HG02571 (cell line): Measurements from ENCODE around the gene IZUMO2.
"Not testable (repeated sequence)": the region's sequence is repeated elsewhere in the genome, so short reads cannot be mapped to it uniquely, and the experiment has no call there.

Source experiments
- ATAC-seq: cut with Tn5 transposase; IDR thresholded peaks from one replicate; pipeline ENCODE4 v1.9.1; 2021; ENCODE audit warnings: mild to moderate bottlenecking, moderate library complexity; ENCODE audit not compliant: unreplicated experiment

Gene IZUMO2

DNA sequence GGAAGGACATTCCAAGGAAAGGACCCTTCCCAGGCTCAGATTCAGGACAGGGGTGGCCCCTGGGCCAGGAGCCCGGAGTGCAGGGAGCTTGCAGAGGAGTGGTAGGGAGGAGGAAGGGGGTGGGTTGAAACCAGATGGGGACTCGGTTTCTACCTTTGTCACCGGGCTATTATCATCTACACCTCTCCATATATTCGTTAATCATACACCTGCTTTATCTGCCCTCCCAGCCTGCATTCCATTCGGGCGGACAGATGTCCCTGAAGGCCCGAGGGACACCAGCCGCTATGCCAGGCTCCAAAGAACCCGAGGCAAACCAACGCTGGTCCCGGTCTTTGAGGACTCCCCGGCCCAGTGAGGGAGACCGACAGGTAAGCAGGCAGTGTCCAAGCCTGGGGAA lies 24.9 kb upstream of the IZUMO2 start:
- no peak for ATAC-seq

DNA sequence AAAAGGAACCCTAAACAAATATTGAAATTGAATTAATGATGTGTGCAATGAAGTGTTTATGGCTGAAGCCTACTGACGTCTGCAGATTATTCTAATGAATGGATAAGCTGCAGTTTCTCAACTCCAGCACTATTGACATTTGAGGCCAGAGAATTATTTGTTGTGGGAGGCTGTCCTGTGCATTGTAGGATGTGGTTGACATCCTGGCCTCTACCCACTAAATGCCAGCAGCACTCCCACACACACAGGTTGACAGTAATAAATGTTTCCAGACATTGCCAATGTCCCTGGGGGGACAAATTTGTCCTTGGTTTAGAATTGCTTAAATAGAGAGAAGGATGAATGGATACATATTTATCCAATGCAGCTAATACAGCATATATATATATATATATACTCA lies 21.1 kb upstream of the IZUMO2 start:
- no peak for ATAC-seq

DNA sequence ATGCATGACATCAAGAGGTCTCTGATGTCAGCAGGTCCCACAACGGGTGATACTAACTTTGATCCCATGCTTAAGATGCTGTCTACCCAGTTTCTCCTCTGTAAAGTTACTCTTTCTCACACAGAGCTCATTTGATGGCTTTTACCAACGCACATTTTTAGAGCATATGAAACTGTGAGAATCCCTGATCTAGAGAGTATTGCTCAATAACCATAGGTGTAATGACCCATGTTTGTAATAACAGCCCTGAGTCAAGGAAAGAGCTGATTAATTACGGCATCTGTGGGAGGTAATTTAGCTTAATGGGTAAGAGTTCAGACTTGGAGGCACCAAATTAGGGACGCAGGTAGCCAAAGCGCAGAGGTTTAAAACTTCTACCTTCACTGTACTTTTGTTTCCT lies 18.0 kb upstream of the IZUMO2 start:
- no peak for ATAC-seq

DNA sequence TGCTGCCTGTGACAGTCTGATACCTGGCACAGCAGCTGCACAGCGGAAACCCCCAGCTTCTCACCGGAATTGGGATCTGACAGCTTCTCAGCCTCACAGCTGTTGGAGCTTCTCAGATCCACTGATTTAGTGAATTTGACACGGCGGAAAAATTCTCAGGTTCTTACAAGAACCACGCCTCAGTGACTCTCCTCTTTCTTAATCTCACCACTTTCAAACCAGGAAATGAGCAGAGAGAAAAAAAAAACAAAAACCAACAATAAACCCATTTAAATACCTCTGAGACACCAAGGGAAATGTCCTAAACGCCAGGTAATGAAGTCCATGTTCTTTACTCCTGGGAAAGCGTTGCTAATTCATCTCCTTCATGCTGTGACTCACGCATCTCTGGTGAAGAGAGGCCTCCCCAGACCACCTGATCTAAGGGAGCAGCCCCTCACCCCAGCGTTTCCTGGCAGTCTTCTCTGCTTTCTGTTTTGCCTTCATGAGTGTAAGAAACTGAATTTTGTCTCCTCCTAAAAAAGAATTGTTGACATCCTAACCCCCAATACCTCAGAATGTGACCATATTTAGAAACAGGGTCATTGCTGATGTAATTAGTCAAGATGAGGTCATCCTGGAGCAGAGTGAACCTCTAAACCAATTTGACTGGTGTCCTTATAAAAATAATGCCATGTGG lies 15.9 kb upstream of the IZUMO2 start:
- no peak for ATAC-seq

DNA sequence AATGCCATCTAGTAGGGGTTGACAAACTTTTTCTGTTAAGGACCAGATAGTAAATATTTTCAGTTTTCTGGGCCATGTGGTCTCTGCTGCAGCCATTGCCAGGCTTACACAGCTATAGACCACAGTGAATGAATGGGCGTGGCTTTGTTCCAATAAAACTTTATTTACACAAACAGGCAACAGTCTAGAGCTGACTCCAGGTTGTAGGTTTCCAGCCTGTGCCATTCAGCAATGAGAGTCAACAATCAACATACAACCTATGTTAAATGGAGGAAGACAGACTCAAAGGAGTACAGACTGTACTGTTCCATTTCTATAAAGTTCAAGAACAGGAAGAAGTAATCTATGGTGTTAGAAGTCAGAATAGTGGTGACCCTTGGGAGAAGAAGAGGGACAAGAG lies 15.2 kb upstream of the IZUMO2 start:
- no peak for ATAC-seq

DNA sequence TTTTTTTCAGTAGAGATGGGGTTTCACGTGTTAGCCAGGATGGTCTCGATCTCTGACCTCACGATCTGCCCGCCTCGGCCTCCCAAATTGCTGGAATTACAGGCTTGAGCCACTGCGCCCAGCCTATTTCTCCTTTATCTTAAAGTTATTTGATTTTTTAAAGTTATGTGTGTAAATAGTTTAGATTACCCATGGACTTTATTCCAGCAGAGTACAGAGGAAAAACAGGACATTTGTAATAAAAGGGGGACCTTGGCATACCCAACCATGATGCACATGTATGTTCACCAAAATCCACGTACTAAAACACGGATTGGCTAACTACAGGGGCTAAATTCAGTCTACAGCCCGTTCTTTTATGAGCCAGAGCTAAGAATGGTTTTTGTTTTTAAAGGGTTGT lies 13.7 kb upstream of the IZUMO2 start:
- ATAC-seq, result no peak

DNA sequence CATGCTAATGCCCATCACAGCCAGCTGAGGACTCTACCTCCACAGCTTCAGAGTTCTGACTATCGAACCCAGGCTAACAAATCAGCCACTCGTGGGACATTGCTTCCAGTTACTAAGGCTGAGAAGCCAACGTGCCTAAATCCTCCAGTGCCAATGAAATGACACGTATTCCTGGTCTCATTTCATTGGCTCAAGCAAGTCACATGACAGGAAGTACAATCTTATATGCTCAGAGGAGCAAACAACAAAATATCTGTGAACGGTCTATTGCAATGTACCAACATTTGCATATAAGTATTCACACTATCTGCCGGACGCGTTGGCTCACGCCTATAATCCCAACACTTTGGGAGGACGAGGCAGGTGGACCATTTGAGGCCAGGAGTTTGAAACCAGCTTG lies 12.8 kb upstream of the IZUMO2 start:
- no peak for ATAC-seq

DNA sequence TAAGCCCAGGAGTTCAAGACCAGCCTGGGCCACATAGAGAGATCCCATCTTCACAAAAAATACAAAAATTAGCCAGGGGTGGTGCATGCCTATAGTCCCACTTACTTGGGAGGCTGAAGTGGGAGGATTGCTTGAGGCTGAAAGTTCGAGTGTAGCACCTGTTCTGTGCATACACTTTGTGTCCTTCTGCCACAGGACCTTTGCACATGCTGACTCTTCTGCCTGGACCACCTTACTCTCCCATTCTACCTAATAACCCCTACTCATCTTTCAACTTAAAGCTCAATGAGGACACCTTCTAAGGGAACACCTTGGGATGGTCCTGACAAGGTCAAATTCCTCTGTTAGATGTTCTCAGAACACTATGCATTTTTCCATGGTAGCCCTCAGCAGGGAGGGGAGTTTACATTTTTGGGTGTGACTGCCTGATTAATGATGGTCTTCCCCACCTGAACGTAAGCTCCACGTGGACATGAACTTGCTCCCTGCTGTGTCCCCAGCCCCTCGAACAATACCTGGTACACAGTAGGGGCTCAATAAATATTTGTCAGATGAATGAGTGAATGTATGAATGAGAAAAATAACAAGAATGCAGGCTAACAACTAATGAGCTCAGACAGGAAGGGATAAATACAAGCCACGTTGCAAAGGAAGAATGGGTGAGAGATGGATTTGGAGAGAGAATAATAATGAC lies 11.2 kb upstream of the IZUMO2 start:
- ATAC-seq, result no peak

DNA sequence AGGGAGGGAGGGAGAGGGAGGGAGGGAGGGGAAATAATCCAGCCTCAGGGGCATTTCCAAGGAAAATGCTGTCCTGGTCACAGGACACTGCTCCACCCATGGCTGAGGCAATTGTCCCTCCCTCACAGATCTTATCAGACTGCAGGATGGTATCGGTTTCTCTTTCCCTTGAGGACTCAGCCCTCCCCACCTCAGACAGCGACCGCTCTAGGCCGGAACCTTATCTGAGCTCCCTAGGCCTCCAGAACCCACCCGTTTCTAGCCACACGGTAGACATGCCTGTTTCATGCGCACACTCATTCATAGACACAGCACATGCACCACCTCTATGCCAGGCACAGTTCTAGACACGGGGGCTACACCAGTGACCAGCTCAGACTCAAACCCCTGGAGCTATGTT lies 10.0 kb upstream of the IZUMO2 start:
- no peak for ATAC-seq

DNA sequence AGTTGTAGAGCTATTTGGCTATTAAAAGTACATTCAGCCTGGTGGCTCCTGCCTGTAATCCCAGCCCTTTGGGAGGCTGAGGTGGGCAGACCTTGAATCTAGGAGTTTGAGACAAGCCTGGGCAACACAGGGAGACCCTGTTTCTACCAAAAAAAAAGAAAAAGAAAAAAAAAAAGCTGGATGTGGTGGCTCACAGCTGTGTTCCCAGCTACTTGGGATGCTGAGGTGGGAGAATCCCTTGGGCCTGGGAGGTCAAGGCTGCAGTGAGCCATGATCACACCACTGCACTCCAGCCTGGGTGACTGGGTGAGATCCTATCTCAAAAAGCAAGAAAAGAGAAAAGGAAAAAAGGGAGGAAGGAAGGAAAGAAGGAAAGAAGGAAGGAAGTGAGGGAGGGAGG lies 9.6 kb upstream of the IZUMO2 start:
- ATAC-seq, result no peak

DNA sequence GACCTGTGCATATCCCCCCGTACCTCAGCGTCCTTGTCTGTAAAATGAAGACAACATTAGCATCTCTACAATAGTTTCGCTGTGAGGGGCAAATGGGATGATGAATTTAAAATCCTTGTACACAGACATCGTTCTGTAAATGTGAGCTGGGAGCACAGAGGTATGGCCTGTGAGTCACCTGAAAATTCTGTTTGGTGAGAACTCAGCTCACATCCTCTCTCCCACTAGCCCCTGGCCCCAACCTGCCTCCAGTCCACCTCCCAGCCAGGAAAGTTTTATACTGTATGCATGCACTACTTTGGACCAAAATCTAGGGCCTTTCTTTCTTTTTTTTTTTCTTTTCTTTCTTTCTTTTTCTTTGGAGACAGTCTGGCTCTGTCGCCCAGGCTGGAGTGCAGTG lies 8.7 kb upstream of the IZUMO2 start:
- no peak for ATAC-seq

DNA sequence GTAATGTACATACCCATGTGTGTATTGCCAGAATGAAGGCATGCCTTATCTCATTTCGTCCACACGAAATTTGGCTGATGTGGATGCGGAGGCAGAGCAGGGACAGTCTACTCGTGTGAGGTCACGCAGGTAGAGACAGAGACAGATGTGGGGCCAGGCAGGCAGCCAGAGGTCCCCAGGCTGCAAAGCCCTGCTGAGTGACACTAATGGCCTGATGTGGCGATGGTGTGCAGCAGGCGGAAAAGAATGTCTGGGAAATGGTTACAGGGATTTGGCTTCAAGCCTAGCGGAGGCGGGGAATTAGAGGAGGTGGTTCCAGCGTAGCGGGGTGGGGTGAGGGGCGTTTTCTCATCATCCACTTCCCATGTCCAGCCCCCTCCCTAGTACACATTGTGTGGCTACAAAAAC lies 4.2 kb upstream of the IZUMO2 start:
- no peak for ATAC-seq

DNA sequence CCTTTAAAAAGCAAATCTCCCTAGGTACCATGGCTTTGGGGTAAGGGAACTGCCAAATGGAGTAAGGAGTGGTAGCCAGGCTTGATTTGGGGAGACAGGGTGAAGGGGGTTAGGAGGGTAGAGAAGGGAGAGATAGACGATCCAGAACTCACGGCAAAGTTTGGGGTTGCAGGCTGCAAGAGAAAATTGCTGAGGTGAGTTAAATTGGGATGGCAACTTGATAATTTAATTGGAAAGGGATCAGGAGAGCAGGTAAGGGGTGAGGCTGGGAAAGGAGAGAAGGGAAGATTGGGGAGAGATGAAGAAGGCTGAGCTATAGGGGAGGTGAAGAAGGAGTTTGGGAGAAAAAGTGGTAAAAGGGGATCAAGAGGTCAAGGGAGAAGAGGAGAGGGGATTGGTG lies 4.0 kb downstream of the IZUMO2 start:
- no peak for ATAC-seq

DNA sequence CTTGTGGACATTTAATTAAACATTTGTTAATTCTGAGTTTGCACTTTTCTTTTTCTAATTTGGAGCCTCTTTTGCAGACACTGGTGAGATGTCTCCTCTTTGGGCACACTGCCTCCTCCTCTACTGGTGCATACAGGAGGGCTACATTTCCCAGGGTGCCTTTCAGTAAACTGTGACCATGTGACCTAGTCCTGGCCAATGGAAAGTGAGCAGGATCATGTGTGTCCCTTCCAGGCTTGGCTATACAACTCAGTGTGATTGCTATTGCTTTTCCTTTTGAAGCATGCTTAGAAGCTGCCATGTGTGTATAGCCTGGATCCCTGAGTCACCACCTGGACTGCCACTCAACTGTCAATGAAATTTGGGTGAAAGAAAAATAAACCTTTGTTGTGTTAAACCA lies 4.5 kb downstream of the IZUMO2 start:
- ATAC-seq, result no peak

DNA sequence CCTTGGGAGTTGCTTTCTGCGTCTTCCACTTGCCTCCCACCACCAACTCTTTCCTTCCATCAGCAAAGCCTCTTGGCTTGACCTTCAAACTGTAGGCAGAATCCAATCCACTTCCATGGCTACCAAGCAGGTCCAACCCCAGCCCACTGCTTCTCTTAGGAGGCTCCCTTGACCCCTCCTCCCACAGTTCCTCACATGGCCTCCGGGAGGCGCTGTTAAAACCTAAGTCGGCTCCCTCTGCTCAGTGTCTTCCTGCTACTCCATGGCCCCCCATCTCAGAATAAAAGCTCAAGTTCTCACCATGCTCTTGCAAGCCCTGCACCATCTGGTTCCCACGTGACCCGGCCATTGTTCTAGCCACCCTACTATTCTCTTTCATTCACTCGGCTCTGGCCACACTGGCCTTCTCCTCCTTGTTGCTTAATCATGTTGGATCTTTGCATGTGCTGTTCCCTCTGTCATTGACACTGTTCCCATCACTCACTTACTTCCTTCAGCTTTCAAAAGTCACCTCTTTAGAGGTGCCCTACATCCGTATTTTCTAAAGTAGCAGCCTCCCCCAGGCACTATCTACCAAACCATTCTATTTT lies 7.5 kb downstream of the IZUMO2 start:
- ATAC-seq, result no peak

DNA sequence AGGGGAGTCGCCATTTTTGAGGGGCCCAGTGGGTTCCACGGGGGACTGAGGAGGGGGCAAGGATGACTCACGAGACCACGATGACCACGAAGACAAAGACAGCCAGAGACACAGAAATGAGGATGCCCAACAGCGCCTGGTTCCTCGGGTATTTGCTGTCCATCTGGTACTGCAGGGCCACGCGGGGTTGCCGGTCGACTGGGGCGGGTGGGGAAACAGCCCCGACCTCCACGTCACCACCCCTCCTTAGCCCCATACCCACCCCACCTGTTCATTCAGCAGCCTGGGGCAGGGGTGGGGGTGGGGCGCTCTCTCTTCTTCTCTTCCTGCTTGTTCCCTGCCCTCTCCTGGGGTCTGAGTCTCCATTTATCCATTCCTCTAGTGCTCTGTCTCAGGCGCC lies 8.6 kb downstream of the IZUMO2 start:
- no peak for ATAC-seq

DNA sequence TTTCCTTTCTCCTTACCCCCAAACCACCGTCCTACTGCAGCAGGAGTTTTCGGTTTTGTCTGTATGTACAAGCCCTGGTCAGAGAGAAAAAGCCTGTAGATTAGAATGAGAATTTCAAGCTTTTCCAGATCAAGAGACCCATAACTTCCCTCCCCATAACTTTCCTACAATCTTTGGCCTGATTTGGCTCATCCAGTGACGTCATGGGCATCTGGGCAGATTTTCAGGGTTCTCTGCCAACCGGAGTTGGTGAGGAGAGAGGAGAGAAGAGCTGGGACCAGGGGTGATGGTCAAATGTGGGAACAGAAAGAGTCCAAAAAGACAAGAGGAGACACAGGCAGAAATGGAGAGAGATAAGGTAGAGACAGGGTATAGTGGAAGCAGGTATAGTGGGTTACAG lies 10.5 kb downstream of the IZUMO2 start:
- no peak for ATAC-seq

DNA sequence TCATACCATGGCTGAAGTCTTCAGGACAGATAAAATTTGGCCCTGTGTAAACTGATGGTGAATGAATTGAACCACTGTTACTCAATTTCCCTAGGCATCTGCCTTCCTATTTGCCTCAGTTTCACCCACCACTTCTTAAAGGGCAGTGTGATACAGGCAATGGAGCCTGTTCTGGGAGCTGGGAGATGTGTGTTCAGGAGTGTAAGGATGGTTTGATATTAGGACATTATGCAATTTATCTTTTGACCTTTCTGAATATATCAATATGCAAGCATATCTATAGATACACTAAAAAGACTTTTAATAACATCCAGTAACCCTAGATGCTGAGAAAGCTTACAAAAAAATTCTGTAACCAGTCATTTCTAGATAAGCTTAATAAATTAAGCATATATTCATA lies 14.6 kb downstream of the IZUMO2 start:
- no peak for ATAC-seq

DNA sequence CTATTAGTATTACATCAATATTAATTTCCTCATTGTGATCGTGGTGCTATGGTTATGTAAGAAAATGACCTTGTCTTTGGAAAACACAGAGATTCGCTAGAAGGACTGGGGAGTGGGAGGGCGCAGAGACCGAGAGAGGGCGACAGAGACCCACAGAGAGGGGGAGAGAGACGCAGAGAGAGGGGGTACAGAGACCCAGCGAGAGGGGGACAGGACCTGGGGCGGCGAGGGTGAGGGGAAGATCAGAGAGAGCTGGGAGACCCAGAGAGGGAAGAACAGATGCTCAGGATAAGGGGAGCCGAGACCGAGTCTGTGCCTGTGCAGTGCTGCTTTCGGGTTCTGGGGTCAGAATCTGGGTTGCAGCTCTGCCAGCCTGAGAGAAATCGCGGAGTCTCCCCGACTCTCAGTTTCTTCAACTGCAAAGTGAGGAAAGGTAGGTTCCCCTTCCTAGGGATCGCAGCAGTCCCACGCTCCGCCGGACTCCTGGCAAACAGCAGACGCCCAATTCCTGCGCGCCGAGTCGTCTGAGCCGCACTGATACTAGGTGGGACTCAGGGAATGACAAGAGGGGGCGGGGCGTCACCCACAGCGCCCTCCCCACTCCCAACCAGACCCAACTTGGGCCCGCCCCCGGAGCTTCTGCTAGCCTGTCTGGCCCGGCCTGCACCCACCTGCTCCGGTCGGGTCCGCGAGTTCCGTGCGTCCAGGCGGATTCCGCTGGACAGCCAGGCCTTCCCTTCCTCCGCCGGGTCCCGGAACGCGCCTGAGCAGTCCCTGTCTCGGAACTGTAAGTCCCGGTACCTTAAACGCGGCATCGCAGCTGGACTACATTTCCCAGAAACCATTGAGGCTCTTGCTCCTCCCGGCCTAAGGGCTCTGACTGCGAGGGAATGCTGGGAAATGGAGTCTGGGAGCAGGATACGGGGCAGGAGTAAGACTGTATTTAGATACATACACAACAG lies 15.3 kb downstream of the IZUMO2 start:
- no peak for ATAC-seq

DNA sequence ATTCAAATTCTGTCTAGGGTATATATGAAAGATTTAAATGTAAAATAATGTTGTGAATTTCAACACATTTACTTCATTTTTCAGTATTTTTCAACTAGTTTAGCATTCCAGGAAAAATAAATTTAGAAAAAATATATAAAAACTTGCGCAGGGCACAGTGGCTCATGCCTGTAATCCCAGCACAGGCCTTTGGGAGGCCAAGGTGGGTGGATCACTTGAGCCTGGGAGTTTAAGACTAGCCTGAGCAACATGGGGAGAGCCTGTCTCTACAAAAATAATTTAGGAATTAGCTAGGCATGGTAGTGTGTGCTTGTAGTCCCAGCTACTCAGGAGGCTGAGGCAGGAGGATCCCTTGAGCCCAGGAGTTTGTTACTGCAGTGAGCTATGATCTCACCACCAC lies 21.2 kb downstream of the IZUMO2 start:
- not testable (repeated sequence) for ATAC-seq

DNA sequence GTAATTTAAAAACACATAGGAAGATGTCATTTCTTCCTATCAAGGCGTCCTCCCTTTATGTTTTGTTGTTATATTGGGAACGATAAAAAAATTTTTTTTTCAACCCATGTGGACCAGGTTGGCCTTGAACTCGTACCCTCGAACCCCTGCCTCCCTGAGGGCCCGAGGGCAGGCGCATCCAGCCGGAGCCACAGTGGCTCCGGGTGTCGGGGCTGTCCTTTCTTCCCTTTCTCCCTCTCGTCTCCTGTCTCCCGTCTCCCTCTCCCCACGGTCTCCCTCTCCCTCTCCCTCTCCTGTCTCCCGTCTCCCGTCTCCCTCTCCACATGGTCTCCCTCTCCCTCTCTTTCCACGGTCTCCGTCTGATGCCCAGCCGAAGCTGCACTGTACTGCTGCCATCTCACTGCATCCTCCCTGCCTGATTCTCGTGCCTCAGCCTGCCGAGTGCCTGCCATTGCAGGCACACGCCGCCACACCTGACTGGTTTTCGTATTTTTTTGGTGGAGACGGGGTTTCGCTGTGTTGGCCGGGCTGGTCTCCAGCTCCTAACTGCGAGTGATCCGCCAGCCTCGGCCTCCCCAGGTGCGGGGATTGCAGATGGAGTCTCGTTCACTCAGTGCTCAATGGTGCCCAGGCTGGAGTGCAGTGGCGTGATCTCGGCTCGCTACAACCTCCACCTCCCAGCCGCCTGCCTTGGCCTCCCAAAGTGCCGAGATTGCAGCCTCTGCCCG lies 22.8 kb downstream of the IZUMO2 start:
- not testable (repeated sequence) for ATAC-seq
